Neural crest cell (in vitro differentiated cells): ENCODE results near the gene EXOC4. TPM values are rescaled to one million over a fixed set of nuclear protein-coding genes. Genes with fewer than 3 reads are reported as not detected.

Experiments
- DNase-seq: peaks from one replicate; pipeline ENCODE4 v3.0.0; 2021; ENCODE audit warnings: low read depth, mixed read lengths, low spot score
- H3K27ac Mint-ChIP-seq: one replicate; pipeline ENCODE4 v1.8.0; 2021; ENCODE audit warnings: mild to moderate bottlenecking, mixed read lengths; ENCODE audit not compliant: unreplicated experiment
- H3K27me3 Mint-ChIP-seq: 2 replicates; pipeline ENCODE4 v1.8.0; 2021; ENCODE audit warnings: low read depth, mild to moderate bottlenecking, mixed read lengths
- H3K36me3 Mint-ChIP-seq: 2 replicates; pipeline ENCODE4 v1.8.0; 2021; ENCODE audit warnings: low read depth, mild to moderate bottlenecking, mixed read lengths
- H3K4me1 Mint-ChIP-seq: 2 replicates; pipeline ENCODE4 v1.8.0; 2021; ENCODE audit warnings: mixed read lengths
- H3K4me3 Mint-ChIP-seq: one replicate; pipeline ENCODE4 v1.8.0; 2021; ENCODE audit warnings: mild to moderate bottlenecking, mixed read lengths
- H3K9me3 Mint-ChIP-seq: 2 replicates; pipeline ENCODE4 v1.8.0; 2021; ENCODE audit warnings: mixed read lengths
- total RNA-seq: library from RNA; stranded (reverse); gene quantifications from 2 replicates; pipeline ENCODE4 v1.2.1, GENCODE V29; 2021
- TF ChIP-seq, protein P1 (sequence below): fragments of 200-600 bp; sonication (generic); conservative IDR thresholded peaks from 2 replicates; pipeline ENCODE4 v1.5.0; 2021; ENCODE audit warnings: antibody characterized with exemption, mild to moderate bottlenecking

EXOC4 gene
- total RNA-seq, 1 donor from 2014 or later, result 79.7 TPM

DNA sequence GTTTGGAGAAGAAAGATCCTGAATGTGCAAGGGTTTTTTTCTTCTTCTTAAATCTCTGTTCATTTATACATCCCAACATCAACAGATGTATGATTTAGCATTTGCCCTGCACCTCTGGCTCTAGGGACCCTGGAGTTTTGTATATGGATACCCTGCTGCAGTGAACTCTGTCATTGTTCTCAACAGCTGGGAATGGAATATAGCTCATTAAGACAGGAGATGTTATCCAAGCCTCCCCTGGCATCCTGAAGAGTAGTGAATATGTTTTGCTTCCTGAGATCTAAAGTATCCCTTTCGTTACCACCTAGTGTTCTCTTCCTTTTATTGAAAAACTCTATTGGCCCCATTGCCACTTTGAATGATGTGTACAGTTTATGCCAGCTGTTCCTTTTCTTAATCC, 275.9 kb downstream of the EXOC4 start:
- TF ChIP-seq, protein P1, sequence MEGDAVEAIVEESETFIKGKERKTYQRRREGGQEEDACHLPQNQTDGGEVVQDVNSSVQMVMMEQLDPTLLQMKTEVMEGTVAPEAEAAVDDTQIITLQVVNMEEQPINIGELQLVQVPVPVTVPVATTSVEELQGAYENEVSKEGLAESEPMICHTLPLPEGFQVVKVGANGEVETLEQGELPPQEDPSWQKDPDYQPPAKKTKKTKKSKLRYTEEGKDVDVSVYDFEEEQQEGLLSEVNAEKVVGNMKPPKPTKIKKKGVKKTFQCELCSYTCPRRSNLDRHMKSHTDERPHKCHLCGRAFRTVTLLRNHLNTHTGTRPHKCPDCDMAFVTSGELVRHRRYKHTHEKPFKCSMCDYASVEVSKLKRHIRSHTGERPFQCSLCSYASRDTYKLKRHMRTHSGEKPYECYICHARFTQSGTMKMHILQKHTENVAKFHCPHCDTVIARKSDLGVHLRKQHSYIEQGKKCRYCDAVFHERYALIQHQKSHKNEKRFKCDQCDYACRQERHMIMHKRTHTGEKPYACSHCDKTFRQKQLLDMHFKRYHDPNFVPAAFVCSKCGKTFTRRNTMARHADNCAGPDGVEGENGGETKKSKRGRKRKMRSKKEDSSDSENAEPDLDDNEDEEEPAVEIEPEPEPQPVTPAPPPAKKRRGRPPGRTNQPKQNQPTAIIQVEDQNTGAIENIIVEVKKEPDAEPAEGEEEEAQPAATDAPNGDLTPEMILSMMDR, result no peak
- peaks cover 2% of the 10 kb centered on the region for H3K9me3 Mint-ChIP-seq
- no peaks in the 10 kb centered on the region for H3K36me3 Mint-ChIP-seq
- no peak overlapping the region for H3K27ac Mint-ChIP-seq
- no peaks in the 10 kb centered on the region for H3K4me1 Mint-ChIP-seq
- no peak overlapping the region for H3K4me3 Mint-ChIP-seq
- DNase-seq, result no peak
- no peaks in the 10 kb centered on the region for H3K27me3 Mint-ChIP-seq

DNA sequence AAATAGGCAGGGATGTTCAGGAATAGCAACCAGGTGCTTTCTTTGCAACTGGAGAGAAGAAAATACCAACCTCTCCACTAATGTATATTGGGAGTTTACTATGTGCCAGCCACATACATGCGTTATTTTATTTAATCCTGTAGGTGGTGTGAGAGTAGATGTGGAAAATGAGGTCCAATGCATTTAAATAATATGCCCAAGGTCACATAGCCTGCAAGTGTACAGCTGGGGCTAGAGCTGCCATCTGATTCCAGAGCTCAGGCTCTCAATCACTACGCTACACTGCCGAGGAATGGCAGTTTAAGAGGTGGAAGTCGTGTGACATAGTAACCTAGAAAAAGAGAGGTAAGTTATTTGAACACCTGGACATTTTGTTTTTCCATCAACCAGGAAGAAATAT, 277.0 kb downstream of the EXOC4 start:
- Mint-ChIP-seq H3K27me3 (no peaks in the 10 kb centered on the region), H3K9me3 (peaks cover under 1% of the 10 kb centered on the region), H3K4me1 (no peaks in the 10 kb centered on the region), H3K4me3 (no peak overlapping the region), H3K27ac (no peak overlapping the region), H3K36me3 (no peaks in the 10 kb centered on the region)
- no peak for DNase-seq
- TF ChIP-seq, protein P1, result no peak

DNA sequence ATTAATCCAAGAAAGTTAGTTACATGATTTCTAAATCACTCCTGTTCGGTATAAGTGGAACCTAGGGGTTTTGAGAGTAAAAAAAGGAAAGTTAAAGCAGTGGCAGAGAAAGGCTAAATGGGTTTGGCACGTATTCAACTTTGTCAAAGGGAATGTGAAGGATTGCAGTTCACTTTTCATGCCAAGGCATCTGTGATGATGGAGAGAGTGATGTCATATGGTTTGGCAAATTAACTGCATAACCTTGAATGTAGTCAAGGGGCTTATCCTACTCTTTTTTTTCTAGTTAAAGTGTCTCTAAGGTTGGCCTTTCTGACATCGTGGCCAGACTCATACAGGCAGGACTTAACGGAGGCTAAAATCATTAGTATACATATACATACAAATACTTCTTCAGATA, 277.8 kb downstream of the EXOC4 start:
- H3K27ac Mint-ChIP-seq, result no peak overlapping the region
- H3K9me3 Mint-ChIP-seq, result no peaks in the 10 kb centered on the region
- TF ChIP-seq, protein P1, result no peak
- no peaks in the 10 kb centered on the region for H3K4me1 Mint-ChIP-seq
- no peak for DNase-seq
- no peaks in the 10 kb centered on the region for H3K36me3 Mint-ChIP-seq
- no peaks in the 10 kb centered on the region for H3K27me3 Mint-ChIP-seq
- H3K4me3 Mint-ChIP-seq, result no peak overlapping the region

GRCh38 chr7:133534816-133535215, 281.9 kb downstream of the EXOC4 start:
- DNase-seq, result no peak
- TF ChIP-seq, protein P1, result no peak
- Mint-ChIP-seq H3K4me1 (no peaks in the 10 kb centered on the region), H3K4me3 (no peak overlapping the region), H3K27ac (no peak overlapping the region), H3K27me3 (no peaks in the 10 kb centered on the region), H3K9me3 (no peaks in the 10 kb centered on the region), H3K36me3 (no peaks in the 10 kb centered on the region)

DNA sequence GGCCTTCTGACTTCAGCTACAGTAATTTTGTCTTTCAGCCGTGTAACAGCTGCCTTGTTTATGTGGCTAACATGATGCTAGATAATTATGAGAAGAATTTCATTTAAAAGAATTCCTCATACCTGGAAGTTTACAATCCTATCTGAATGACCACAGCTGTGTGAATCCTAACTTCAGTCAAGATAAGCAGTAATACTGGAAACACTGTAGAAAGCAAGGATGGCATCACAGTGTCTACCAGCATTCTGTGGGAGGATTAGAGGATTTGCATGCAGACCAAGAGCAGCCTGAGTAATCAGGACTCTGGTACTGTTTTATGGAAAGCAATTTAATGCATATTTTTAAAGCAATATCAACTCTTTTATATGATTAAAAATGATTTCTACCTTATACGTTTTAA, 282.4 kb downstream of the EXOC4 start:
- H3K4me3 Mint-ChIP-seq, result no peak overlapping the region
- no peaks in the 10 kb centered on the region for H3K27me3 Mint-ChIP-seq
- no peaks in the 10 kb centered on the region for H3K36me3 Mint-ChIP-seq
- H3K27ac Mint-ChIP-seq, result no peak overlapping the region
- no peaks in the 10 kb centered on the region for H3K9me3 Mint-ChIP-seq
- TF ChIP-seq, protein P1, result no peak
- no peaks in the 10 kb centered on the region for H3K4me1 Mint-ChIP-seq
- no peak for DNase-seq

DNA sequence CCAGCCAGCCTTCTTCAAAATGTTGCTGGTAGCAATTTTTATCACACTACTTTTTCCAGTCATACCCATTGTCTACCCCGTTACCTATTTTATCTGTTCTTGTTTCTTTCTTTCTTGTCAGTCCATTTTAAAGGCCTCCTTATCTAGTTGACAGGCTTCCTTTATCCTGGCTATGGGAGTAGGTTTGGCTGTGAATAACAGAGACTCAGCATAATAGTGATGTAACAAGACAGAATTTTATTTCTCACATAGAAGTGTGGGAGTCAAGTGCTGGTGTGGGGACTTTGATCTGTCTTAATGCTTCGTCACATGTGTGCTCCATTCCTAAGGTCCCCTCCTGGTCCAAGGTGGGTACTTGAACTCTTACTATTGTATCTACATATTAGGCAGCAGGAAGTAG, 283.6 kb downstream of the EXOC4 start:
- no peak for DNase-seq
- Mint-ChIP-seq H3K36me3 (no peaks in the 10 kb centered on the region), H3K27me3 (no peaks in the 10 kb centered on the region), H3K4me1 (no peaks in the 10 kb centered on the region), H3K4me3 (no peak overlapping the region), H3K9me3 (no peaks in the 10 kb centered on the region), H3K27ac (no peak overlapping the region)
- TF ChIP-seq, protein P1, result no peak
